ENCODE results near the gene TARS1.

The TARS1 gene

GRCh38 chr5:33423018-33423630 is 17.6 kb upstream of the TARS1 start:
- TF ChIP-seq TAF1 (IDR thresholded peaks at IDR 0.05; ENCODE audit: borderline replicate concordance, insufficient read depth, low read length) (no peak), REST (IDR thresholded peaks at IDR 0.05; ENCODE audit: insufficient read depth in 1 of 2, low read depth in 2 of 2, low read length in 2 of 2) (no peak), FOXP2 (optimal IDR thresholded peaks at IDR 0.05; ENCODE audit: borderline replicate concordance, extremely low read depth, extremely low read length, insufficient read depth) (no peak), POLR2AphosphoS5 (IDR thresholded peaks at IDR 0.05; ENCODE audit: low read depth, low read length) (no peak), SIN3A (IDR thresholded peaks at IDR 0.05; ENCODE audit: borderline replicate concordance, insufficient read depth, low read length) (no peak)

GRCh38 chr5:33425314-33425713 is 15.5 kb upstream of the TARS1 start:
- TF ChIP-seq REST (IDR thresholded peaks at IDR 0.05; ENCODE audit: insufficient read depth in 1 of 2, low read depth in 2 of 2, low read length in 2 of 2), result no peak
- TF ChIP-seq FOXP2 (optimal IDR thresholded peaks at IDR 0.05; ENCODE audit: borderline replicate concordance, extremely low read depth, extremely low read length, insufficient read depth), result no peak
- TF ChIP-seq TAF1 (IDR thresholded peaks at IDR 0.05; ENCODE audit: borderline replicate concordance, insufficient read depth, low read length), result no peak
- TF ChIP-seq SIN3A (IDR thresholded peaks at IDR 0.05; ENCODE audit: borderline replicate concordance, insufficient read depth, low read length), result no peak
- TF ChIP-seq POLR2AphosphoS5 (IDR thresholded peaks at IDR 0.05; ENCODE audit: low read depth, low read length), result no peak

GRCh38 chr5:33430983-33431382 is 9.8 kb upstream of the TARS1 start:
- no peak for TF ChIP-seq SIN3A (IDR thresholded peaks at IDR 0.05; ENCODE audit: borderline replicate concordance, insufficient read depth, low read length)
- TF ChIP-seq TAF1 (IDR thresholded peaks at IDR 0.05; ENCODE audit: borderline replicate concordance, insufficient read depth, low read length), result no peak
- TF ChIP-seq REST (IDR thresholded peaks at IDR 0.05; ENCODE audit: insufficient read depth in 1 of 2, low read depth in 2 of 2, low read length in 2 of 2), result no peak
- TF ChIP-seq FOXP2 (optimal IDR thresholded peaks at IDR 0.05; ENCODE audit: borderline replicate concordance, extremely low read depth, extremely low read length, insufficient read depth), result no peak
- no peak for TF ChIP-seq POLR2AphosphoS5 (IDR thresholded peaks at IDR 0.05; ENCODE audit: low read depth, low read length)

- TF ChIP-seq FOXP2 (optimal IDR thresholded peaks at IDR 0.05; ENCODE audit: borderline replicate concordance, extremely low read depth, extremely low read length, insufficient read depth) (no peak), POLR2AphosphoS5 (IDR thresholded peaks at IDR 0.05; ENCODE audit: low read depth, low read length) (no peak), TAF1 (IDR thresholded peaks at IDR 0.05; ENCODE audit: borderline replicate concordance, insufficient read depth, low read length) (no peak), SIN3A (IDR thresholded peaks at IDR 0.05; ENCODE audit: borderline replicate concordance, insufficient read depth, low read length) (no peak), REST (IDR thresholded peaks at IDR 0.05; ENCODE audit: insufficient read depth in 1 of 2, low read depth in 2 of 2, low read length in 2 of 2) (no peak)
Observed at GRCh38 chr5:33432656-33433055, 8.1 kb upstream of the TARS1 start.
